H1 (cell line): ENCODE data around the gene PTCH2. TPM values are rescaled to one million over a fixed set of nuclear protein-coding genes. Genes with fewer than 3 reads are reported as not detected.

Experiments
- CTCF ChIA-PET: fragments of 300-600 bp; sonication (Branson Sonifier 250); formaldehyde crosslinking; loops from one replicate; lab custom pipeline; 2021; ENCODE audit not compliant: partially characterized antibody; lab: Charles Lee
- POLR2A ChIA-PET: fragments of 300-600 bp; sonication (Branson Sonifier 250); formaldehyde crosslinking; loops from one replicate; lab custom pipeline; 2021; ENCODE audit warnings: inconsistent platforms; ENCODE audit not compliant: partially characterized antibody; lab: Charles Lee
- DNase-seq, 2 experiments: peaks; one replicate each; pipeline versions ENCODE4 v3.0.0 to v3.0.0-alpha.2; 2010 to 2022; ENCODE audit warnings: low spot score in 2 of 2, low read depth in 1 of 2, mixed read lengths in 1 of 2
- FAIRE-seq: peaks from 2 replicates; lab custom pipeline; 2011; peaks lifted over from hg19 to GRCh38; lab: Jason Lieb, UNC
- H2AFZ ChIP-seq: 2 replicates; pipeline ENCODE4 v1.8.1; 2012; ENCODE audit warnings: low read length, inconsistent platforms
- H2AK5ac ChIP-seq: 2 replicates; pipeline ENCODE4 v1.6.1; 2013; ENCODE audit warnings: low read depth, low read length
- H2BK120ac ChIP-seq: replicated peaks from 2 replicates; pipeline ENCODE3; 2013; ENCODE audit warnings: low read depth, low read length, inconsistent platforms
- H2BK12ac ChIP-seq: 2 replicates; pipeline ENCODE4 v1.6.1; 2013; ENCODE audit warnings: low read depth, low read length
- H2BK15ac ChIP-seq: 2 replicates; pipeline ENCODE4 v1.6.1; 2013; ENCODE audit warnings: low read length
- H2BK20ac ChIP-seq: 2 replicates; pipeline ENCODE4 v1.6.1; 2013; ENCODE audit warnings: low read length
- H2BK5ac ChIP-seq: 2 replicates; pipeline ENCODE4 v1.6.1; 2013; ENCODE audit warnings: low read depth, low read length
- H3K14ac ChIP-seq: 2 replicates; pipeline ENCODE4 v1.6.1; 2013; ENCODE audit warnings: inconsistent platforms; ENCODE audit not compliant: insufficient read length
- H3K18ac ChIP-seq: 2 replicates; pipeline ENCODE4 v1.6.1; 2013; ENCODE audit warnings: low read length; ENCODE audit errors: extremely low read depth
- H3K23ac ChIP-seq: 2 replicates; pipeline ENCODE4 v1.6.1; 2013; ENCODE audit warnings: inconsistent platforms; ENCODE audit not compliant: insufficient read length
- H3K23me2 ChIP-seq: 2 replicates; pipeline ENCODE4 v1.6.1; 2013; ENCODE audit warnings: low read depth, low read length
- H3K27ac ChIP-seq: 2 replicates; pipeline ENCODE4 v1.6.1; 2011; ENCODE audit warnings: low read depth, low read length, inconsistent platforms
- H3K27me3 ChIP-seq, 4 experiments: replicated peaks in 1 of 4; 1 replicate in 1 of 4; 2 replicates in 3 of 4; pipeline versions ENCODE4 v1.6.1 to v1.8.1; 2011 to 2013; ENCODE audit warnings: low read length in 3 of 4, mild to moderate bottlenecking in 3 of 4, inconsistent platforms in 2 of 4, mixed read lengths in 2 of 4, moderate library complexity in 1 of 4; ENCODE audit not compliant: control insufficient read depth in 3 of 4, insufficient read depth in 3 of 4; ENCODE audit errors: extremely low read depth in 1 of 4
- H3K36me3 ChIP-seq, 4 experiments: 2 replicates each; pipeline versions ENCODE4 v1.6.1 to v1.8.1; 2011 to 2013; ENCODE audit warnings: mild to moderate bottlenecking in 4 of 4, low read length in 3 of 4, moderate library complexity in 2 of 4, control low read depth in 1 of 4, inconsistent platforms in 1 of 4; ENCODE audit not compliant: insufficient read depth in 4 of 4, control insufficient read depth in 2 of 4
- H3K4ac ChIP-seq: replicated peaks from 2 replicates; pipeline ENCODE3; 2013; ENCODE audit warnings: low read length, low read depth, mixed read lengths, inconsistent platforms; ENCODE audit not compliant: insufficient read length
- H3K4me1 ChIP-seq, 4 experiments: replicated peaks in 1 of 4; 1 replicate in 1 of 4; 2 replicates in 3 of 4; pipeline versions ENCODE4 v1.6.1 to v1.8.1; 2011 to 2013; ENCODE audit warnings: low read length in 3 of 4, inconsistent platforms in 2 of 4, mixed read lengths in 1 of 4; ENCODE audit not compliant: insufficient read depth in 4 of 4, control insufficient read depth in 3 of 4
- H3K4me2 ChIP-seq, 2 experiments: 2 replicates each; pipeline versions ENCODE4 v1.6.1 to v1.8.1; 2011 to 2013; ENCODE audit warnings: low read depth in 2 of 2, low read length in 2 of 2, control low read depth in 1 of 2, inconsistent platforms in 1 of 2, mild to moderate bottlenecking in 1 of 2; ENCODE audit not compliant: insufficient read depth in 1 of 2
- H3K4me3 ChIP-seq, 4 experiments: fragments of 200-600, 300-600 bp in 1 of 4; sonication (generic), shearing (Covaris generic), sonication (Bioruptor Twin) in 1 of 4; 2 replicates each; pipeline versions ENCODE4 v1.5.1 to v1.8.1; 2011 to 2016; ENCODE audit warnings: low read length in 4 of 4, low read depth in 3 of 4, control low read depth in 2 of 4, inconsistent platforms in 2 of 4, mild to moderate bottlenecking in 2 of 4, mixed read lengths in 1 of 4, moderate library complexity in 1 of 4; ENCODE audit not compliant: insufficient read depth in 2 of 4; ENCODE audit errors: extremely low read depth in 1 of 4
- H3K56ac ChIP-seq: replicated peaks from 2 replicates; pipeline ENCODE3; 2013; ENCODE audit warnings: low read depth, mild to moderate bottlenecking, mixed read lengths, low read length, inconsistent platforms; ENCODE audit not compliant: insufficient read length
- H3K79me1 ChIP-seq: 2 replicates; pipeline ENCODE4 v1.6.1; 2013; ENCODE audit warnings: low read depth, low read length, control low read depth
- H3K79me2 ChIP-seq, 2 experiments: 2 replicates each; pipeline versions ENCODE4 v1.6.1 to v1.8.1; 2012 to 2013; ENCODE audit warnings: low read length in 2 of 2, mild to moderate bottlenecking in 2 of 2, inconsistent platforms in 1 of 2; ENCODE audit not compliant: insufficient read depth in 2 of 2, control insufficient read depth in 1 of 2
- H3K9ac ChIP-seq, 4 experiments: replicated peaks in 1 of 4; 1 replicate in 1 of 4; 2 replicates in 3 of 4; pipeline versions ENCODE4 v1.6.1 to v1.8.1; 2011 to 2013; ENCODE audit warnings: low read depth in 3 of 4, low read length in 3 of 4, control low read depth in 2 of 4, mild to moderate bottlenecking in 2 of 4, moderate library complexity in 2 of 4, inconsistent platforms in 1 of 4; ENCODE audit errors: extremely low read depth in 1 of 4
- H3K9me3 ChIP-seq, 2 experiments: 2 replicates each; pipeline versions ENCODE4 v1.6.1 to v1.8.1; 2012 to 2013; ENCODE audit warnings: mild to moderate bottlenecking in 2 of 2, moderate library complexity in 2 of 2, control low read depth in 1 of 2, inconsistent platforms in 1 of 2, low read depth in 1 of 2, low read length in 1 of 2, mixed read lengths in 1 of 2; ENCODE audit not compliant: insufficient read depth in 2 of 2
- H4K20me1 ChIP-seq, 2 experiments: replicated peaks in 1 of 2; 2 replicates each; pipeline versions ENCODE3 to v1.8.1; 2011 to 2013; ENCODE audit warnings: inconsistent platforms in 2 of 2, low read length in 2 of 2, mild to moderate bottlenecking in 1 of 2; ENCODE audit not compliant: insufficient read depth in 2 of 2, control insufficient read depth in 1 of 2
- H4K5ac ChIP-seq: 2 replicates; pipeline ENCODE4 v1.6.1; 2013; ENCODE audit warnings: low read length, low read depth, mixed read lengths, inconsistent platforms; ENCODE audit not compliant: insufficient read length
- H4K8ac ChIP-seq: 2 replicates; pipeline ENCODE4 v1.8.0; 2013; ENCODE audit warnings: mild to moderate bottlenecking, moderate library complexity, low read length, inconsistent platforms; ENCODE audit not compliant: insufficient read depth; ENCODE audit errors: extremely low read depth
- H4K91ac ChIP-seq: replicated peaks from 2 replicates; pipeline ENCODE3; 2013; ENCODE audit warnings: low read length, mixed read lengths, inconsistent platforms; ENCODE audit not compliant: insufficient read length
- POLR2A ChIP-seq, 2 experiments: IDR thresholded peaks; 1 replicate in 1 of 2; 2 replicates in 1 of 2; pipeline ENCODE4 v1.6.1; 2011; ENCODE audit warnings: low read depth in 2 of 2, low read length in 2 of 2, mild to moderate bottlenecking in 2 of 2; ENCODE audit errors: control extremely low read depth in 1 of 2
- POLR2AphosphoS5 ChIP-seq: IDR thresholded peaks from 2 replicates; pipeline ENCODE4 v1.6.1; 2011; ENCODE audit warnings: low read depth, low read length
- RFX5 ChIP-seq: IDR thresholded peaks from 2 replicates; pipeline ENCODE4 v1.6.1; 2011; ENCODE audit warnings: low read depth, low read length, improper control_type of control experiment, borderline replicate concordance
- WGBS, 2 experiments: shearing (Covaris generic) in 1 of 2; methylation state at CpG; one replicate each; pipeline versions ENCODE4 v1.1.6 to v1.1.7; 2013 to 2015; ENCODE audit warnings: low lambda C conversion rate in 2 of 2, mixed read lengths in 2 of 2, inconsistent platforms in 1 of 2, low coverage in 1 of 2, missing lambda C conversion rate in 1 of 2; ENCODE audit not compliant: insufficient replicate concordance in 2 of 2, insufficient coverage in 1 of 2, insufficient read length in 1 of 2; ENCODE audit errors: extremely low coverage in 1 of 2, missing lambda C conversion rate in 1 of 2; 5-methylcytosine and 5-hydroxymethylcytosine counted together
- polyA plus RNA-seq, 7 experiments: library from polyadenylated mRNA; depleted of rRNA in 3 of 7; stranded (reverse) in 5 of 7; unstranded in 2 of 7; fragments of >200 nt in 5 of 7; fragments of 200-250 nt in 2 of 7; gene quantifications; 1 replicate in 5 of 7; 2 replicates in 1 of 7; 4 replicates in 1 of 7; pipeline versions ENCODE4 v1.2.1 to v1.2.3, GENCODE V29; 2011 to 2013; ENCODE audit warnings: missing spikeins in 2 of 7, mixed read lengths in 2 of 7
- total RNA-seq: library from RNA; stranded (reverse); fragmentation: NEBNext Ultra II Directional; extraction: Animal tissue kit (Norgen Biotek cat#: 25700); gene quantifications from 2 replicates; pipeline ENCODE4 v1.2.1, GENCODE V29; 2021

Gene PTCH2
- total and polyA plus RNA-seq, 2 of the 8 experiments (the other 6 are each of a cell fraction or from before 2014, with no cell fraction given), result 0.35 to 1.2 TPM

DNA sequence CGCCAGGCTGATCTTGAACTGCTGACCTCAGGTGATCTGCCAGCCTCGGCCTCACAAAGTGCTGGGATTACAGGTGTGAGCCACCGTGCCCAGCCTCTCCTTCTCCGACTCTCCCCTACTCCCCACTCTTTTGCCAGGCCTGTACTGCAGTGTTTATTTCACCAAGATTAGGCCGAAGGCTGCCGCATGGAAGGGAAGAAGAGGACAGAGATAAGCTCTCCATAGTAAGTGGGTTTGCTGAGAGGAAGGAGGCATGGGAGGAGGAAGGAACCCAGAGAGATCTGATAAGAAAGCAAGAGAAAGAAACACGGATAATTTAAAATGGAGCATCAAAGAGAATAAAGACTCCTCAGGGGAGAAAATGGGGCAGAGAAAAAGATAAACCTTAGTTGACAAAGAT is 8.7 kb downstream of the PTCH2 start:
- Histone ChIP-seq H3K56ac (no peak overlapping the region), H3K23me2 (no peaks in the 10 kb centered on the region), H3K79me1 (no peaks in the 10 kb centered on the region), H3K23ac (no peak overlapping the region), H3K36me3 (no peaks in the 10 kb centered on the region), H2BK12ac (no peak overlapping the region), H3K27me3 (no peaks in the 10 kb centered on the region), H3K4ac (no peak overlapping the region), H2AK5ac (no peak overlapping the region), H3K9me3 (no peaks in the 10 kb centered on the region), H3K79me2 (no peaks in the 10 kb centered on the region), H3K14ac (no peak overlapping the region), H3K27ac (no peak overlapping the region), H2AFZ (no peak overlapping the region), H2BK5ac (no peak overlapping the region), H4K8ac (no peak overlapping the region), H3K9ac (no peak overlapping the region), H2BK15ac (no peak overlapping the region), H4K20me1 (no peaks in the 10 kb centered on the region), H3K4me2 (no peak overlapping the region), H3K4me3 (no peak overlapping the region), H2BK120ac (no peak overlapping the region), H3K18ac (no peak overlapping the region), H3K4me1 (peaks cover 0 to 4% (median 1%) of the 10 kb centered on the region in 4 experiments; a peak in 4 of 7 replicates), H4K91ac (no peak overlapping the region), H4K5ac (no peak overlapping the region), H2BK20ac (no peak overlapping the region)
- no peak for DNase-seq
- CTCF ChIA-PET, result interaction anchor here (0.6 to 3.1 kb wide), 14 partner anchors 8 to 466 kb away, joined by 3 to 25 read pairs (median 4); partner anchors contain the start of genes HECTD3, PTCH2 and UROD
- FAIRE-seq, result no peak
- TF ChIP-seq POLR2AphosphoS5 (no peak), RFX5 (no peak), POLR2A (IDR thresholded peaks at IDR 0.05; ENCODE audit: control extremely low read depth in 1 of 2, low read depth in 2 of 2, low read length in 2 of 2) (no peak)
- 90% methylated on average over 7 of the region's 7 CpGs; no CpG with 5 or more reads in 1 of the 2 experiments for WGBS, 2 experiments
- POLR2A ChIA-PET, result interaction anchor here (0.6 to 1.0 kb wide), 4 partner anchors 9 to 59 kb away, joined by 3 to 4 read pairs (median 3); partner anchors contain the start of genes PTCH2 and RPS8
